B cell (primary cell): ENCODE data around the gene TRPV6.
A peak's percentile ranks its signal among the peaks of the same experiment; 100 is the strongest.

ENCODE experiments used
- EZH2 ChIP-seq: IDR thresholded peaks from 2 replicates; pipeline ENCODE4 v1.6.1; 2012; ENCODE audit warnings: borderline replicate concordance, low read depth, mild to moderate bottlenecking, moderate library complexity, low read length; ENCODE audit not compliant: insufficient read depth, poor library complexity, severe bottlenecking
- TF ChIP-seq, protein P1 (sequence below): fragments of 200-600 bp; IDR thresholded peaks from one replicate; pipeline ENCODE4 v1.8.0; 2022; ENCODE audit warnings: antibody characterized with exemption, mild to moderate bottlenecking

DNA sequence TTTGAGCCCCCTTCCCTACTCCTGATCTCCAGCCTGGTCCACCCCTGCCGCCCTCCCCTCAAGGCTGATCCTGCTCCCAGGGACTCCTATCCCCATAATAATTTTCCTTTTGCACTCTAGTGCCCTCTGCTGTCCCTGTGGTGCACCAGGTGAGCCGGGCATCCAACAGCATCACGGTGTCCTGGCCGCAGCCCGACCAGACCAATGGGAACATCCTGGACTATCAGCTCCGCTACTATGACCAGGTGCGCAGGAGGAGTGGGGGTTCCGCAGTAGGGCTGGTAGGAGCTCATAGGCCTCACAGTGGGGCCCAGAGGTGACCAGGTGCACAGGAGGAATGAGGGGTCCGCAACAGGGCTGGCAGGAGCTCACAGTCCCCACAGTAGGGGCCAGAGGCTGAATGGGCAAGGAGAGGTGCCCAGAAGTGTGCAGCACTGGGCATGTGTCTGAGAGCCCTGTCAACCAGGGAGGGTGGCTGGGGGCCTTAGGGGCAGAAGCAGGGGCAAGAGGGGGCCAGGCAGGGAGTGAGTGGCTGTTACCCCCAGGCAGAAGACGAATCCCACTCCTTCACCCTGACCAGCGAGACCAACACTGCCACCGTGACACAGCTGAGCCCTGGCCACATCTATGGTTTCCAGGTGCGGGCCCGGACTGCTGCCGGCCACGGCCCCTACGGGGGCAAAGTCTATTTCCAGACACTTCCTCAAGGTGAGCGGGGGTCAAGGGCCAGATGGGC lies 19.0 kb downstream of the TRPV6 start:
- TF ChIP-seq EZH2 = no peak
- TF ChIP-seq, protein P1, sequence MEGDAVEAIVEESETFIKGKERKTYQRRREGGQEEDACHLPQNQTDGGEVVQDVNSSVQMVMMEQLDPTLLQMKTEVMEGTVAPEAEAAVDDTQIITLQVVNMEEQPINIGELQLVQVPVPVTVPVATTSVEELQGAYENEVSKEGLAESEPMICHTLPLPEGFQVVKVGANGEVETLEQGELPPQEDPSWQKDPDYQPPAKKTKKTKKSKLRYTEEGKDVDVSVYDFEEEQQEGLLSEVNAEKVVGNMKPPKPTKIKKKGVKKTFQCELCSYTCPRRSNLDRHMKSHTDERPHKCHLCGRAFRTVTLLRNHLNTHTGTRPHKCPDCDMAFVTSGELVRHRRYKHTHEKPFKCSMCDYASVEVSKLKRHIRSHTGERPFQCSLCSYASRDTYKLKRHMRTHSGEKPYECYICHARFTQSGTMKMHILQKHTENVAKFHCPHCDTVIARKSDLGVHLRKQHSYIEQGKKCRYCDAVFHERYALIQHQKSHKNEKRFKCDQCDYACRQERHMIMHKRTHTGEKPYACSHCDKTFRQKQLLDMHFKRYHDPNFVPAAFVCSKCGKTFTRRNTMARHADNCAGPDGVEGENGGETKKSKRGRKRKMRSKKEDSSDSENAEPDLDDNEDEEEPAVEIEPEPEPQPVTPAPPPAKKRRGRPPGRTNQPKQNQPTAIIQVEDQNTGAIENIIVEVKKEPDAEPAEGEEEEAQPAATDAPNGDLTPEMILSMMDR = peak; percentile 24
